ENCODE measurements around the gene CNTNAP5. TPM values are rescaled to one million over a fixed set of nuclear protein-coding genes. Genes with fewer than 3 reads are reported as not detected.

Gene CNTNAP5
- total RNA-seq, 1 donor, result not detected

DNA sequence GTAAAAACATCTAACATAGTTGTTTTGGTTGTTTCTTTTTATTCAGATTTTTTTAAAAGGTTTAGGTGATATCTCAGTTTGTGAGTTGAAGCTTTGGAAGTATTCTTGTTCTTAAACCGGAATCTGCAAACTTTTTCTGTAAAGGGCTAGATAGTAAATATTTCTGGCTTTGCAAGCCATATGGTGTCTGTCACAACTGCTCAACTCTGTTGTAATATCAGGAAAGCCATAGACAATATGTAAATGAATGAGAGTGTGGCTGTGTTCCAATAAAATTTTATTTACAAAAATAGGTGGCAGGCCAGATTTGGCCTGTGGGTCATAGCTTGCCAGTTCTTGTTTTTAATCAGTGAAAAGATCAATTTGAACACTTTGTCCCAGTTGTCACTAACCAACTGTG lies 134.1 kb downstream of the CNTNAP5 start:
- TF ChIP-seq, protein P1, sequence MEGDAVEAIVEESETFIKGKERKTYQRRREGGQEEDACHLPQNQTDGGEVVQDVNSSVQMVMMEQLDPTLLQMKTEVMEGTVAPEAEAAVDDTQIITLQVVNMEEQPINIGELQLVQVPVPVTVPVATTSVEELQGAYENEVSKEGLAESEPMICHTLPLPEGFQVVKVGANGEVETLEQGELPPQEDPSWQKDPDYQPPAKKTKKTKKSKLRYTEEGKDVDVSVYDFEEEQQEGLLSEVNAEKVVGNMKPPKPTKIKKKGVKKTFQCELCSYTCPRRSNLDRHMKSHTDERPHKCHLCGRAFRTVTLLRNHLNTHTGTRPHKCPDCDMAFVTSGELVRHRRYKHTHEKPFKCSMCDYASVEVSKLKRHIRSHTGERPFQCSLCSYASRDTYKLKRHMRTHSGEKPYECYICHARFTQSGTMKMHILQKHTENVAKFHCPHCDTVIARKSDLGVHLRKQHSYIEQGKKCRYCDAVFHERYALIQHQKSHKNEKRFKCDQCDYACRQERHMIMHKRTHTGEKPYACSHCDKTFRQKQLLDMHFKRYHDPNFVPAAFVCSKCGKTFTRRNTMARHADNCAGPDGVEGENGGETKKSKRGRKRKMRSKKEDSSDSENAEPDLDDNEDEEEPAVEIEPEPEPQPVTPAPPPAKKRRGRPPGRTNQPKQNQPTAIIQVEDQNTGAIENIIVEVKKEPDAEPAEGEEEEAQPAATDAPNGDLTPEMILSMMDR (IDR thresholded peaks at IDR 0.05; ENCODE audit: insufficient read depth, low read depth, low read length), result no peak
- no peak overlapping the region for H3K4me3 ChIP-seq (ENCODE audit: low read depth, low read length)
- no peak for DNase-seq (ENCODE audit: low read depth)

DNA sequence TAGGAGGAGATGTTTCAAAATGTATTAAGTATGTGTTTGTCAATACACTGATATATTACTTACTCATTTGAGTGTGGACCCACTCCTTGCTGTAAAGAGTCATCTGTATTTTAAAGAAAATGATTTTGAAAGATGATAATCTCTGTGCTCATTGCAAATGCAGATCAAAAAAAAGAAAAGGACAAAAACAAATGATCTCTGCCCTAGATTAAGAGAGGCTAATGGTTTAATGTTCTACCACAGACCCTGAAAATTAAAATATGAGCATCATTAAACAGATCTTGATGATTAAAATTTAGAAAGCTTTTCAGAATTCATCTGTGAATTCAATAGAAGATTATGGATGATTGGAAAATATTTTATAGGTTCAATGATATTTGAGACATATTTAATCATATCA lies 136.5 kb downstream of the CNTNAP5 start:
- no peak overlapping the region for H3K4me3 ChIP-seq (ENCODE audit: low read depth, low read length)
- no peak for DNase-seq (ENCODE audit: low read depth)
- TF ChIP-seq, protein P1 (IDR thresholded peaks at IDR 0.05; ENCODE audit: insufficient read depth, low read depth, low read length), result no peak

DNA sequence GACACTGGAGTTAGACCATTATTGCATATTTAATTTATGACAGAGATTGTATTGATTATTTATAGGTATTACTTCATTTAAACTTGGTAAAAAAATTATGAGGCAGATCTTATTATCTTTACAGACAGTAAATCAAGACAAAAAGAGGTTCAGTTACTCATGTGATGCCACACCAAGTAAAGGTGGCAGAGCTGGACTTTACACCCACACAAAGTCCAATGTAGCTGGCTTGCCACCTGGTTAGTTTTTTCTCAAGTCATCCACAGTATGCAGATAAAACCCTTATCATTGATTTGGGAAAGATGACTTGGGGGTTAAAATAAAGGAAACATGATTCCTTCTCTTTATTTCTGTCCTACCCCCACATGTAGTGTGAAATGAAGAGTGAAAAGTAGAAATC lies 137.2 kb downstream of the CNTNAP5 start:
- no peak overlapping the region for H3K4me3 ChIP-seq (ENCODE audit: low read depth, low read length)
- TF ChIP-seq, protein P1 (IDR thresholded peaks at IDR 0.05; ENCODE audit: insufficient read depth, low read depth, low read length), result no peak
- no peak for DNase-seq (ENCODE audit: low read depth)

DNA sequence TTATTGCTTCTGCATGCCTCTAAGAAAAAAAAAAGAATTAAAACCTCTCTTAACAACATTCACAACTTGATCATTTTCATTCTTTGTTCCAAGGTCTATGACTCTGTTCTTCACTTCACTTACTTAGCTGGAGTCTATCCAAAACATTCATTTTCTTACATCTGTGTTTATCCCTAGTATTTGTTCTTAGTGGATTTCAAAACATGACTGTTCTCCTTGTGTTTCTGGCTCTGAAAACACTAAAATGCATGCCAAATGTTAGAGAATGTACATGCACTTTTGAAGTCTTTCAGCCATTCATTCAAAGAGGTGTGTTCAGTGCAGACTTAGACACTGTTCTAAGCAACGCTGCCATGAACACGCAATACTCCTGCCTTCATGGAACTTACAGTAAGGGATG lies 138.8 kb downstream of the CNTNAP5 start:
- TF ChIP-seq, protein P1 (IDR thresholded peaks at IDR 0.05; ENCODE audit: insufficient read depth, low read depth, low read length), result no peak
- DNase-seq (ENCODE audit: low read depth), result no peak
- H3K4me3 ChIP-seq (ENCODE audit: low read depth, low read length), result no peak overlapping the region

DNA sequence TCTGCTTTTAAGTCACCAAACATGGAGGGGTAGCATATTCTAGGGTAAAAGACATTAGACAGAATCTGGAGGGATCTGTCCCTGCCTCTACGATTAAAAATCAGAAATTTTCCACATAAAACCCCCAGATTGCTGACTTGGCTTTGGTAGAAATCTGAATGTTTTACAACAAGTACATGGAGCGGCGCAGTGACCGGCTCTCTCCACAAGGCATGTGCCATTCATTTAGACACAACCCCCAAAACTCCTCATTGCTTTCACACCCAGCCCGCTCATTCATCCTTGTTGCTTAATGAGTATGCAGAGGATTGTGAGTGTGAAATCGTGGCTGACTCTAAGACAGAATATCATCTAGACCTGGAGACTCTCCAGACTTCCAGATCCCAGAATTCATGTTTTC lies 140.6 kb downstream of the CNTNAP5 start:
- TF ChIP-seq, protein P1 (IDR thresholded peaks at IDR 0.05; ENCODE audit: insufficient read depth, low read depth, low read length), result no peak
- DNase-seq (ENCODE audit: low read depth), result no peak
- H3K4me3 ChIP-seq (ENCODE audit: low read depth, low read length), result no peak overlapping the region

DNA sequence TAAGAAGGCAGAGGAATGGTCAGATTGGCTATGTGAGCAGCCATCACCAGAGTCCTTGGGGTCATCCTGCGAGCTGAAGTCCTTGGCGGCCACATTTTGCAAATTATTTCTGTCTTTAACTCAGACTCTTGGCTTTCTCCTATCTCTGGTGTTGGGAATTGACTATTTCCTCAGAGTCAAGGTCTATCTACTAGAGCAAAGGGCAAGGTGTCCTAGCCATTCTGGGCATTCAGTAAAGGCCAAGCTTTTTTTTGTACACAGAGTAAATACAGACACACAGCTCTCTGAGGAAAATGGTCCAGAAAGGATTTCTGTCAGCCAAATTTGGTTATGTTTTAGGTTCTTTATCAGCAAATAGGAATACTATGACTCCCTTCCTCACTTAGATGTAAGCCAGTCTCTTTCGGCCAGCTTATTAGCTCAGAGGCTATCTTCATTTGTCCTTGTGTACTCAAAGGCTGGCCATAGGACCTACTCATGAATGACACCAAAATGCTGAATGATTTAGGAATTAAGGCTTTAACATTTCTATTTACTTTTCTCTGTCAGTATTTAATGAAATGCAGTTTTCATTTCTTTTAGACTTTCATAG lies 146.5 kb downstream of the CNTNAP5 start:
- TF ChIP-seq, protein P1 (IDR thresholded peaks at IDR 0.05; ENCODE audit: insufficient read depth, low read depth, low read length), result no peak
- H3K4me3 ChIP-seq (ENCODE audit: low read depth, low read length), result no peak overlapping the region
- no peak for DNase-seq (ENCODE audit: low read depth)

DNA sequence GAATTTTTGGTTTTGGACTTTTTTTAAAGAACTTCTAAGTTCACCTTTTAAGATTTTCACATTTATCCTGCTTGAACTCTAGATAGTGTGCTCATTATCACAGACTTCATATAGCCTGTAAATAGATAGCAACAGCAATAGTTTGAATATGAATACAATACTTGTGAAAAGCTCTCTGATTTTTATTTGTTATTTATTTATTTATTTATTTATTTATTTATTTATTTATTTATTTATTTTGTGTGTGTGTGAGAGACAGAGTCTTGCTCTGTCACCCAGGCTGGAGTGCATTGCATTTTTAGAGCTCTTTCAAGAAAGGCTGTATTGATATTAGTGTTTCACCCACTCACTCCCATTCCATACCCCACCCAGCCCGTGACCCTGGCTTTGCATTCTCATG lies 153.6 kb downstream of the CNTNAP5 start:
- no peak for DNase-seq (ENCODE audit: low read depth)
- TF ChIP-seq, protein P1 (IDR thresholded peaks at IDR 0.05; ENCODE audit: insufficient read depth, low read depth, low read length), result no peak

More for the DNA sequence above, 153.6 kb downstream of the CNTNAP5 start:
- H3K4me3 ChIP-seq (ENCODE audit: low read depth, low read length), result no peak overlapping the region
